Measurements from ENCODE around the gene RALGAPA2. TPM values are rescaled to one million over a fixed set of nuclear protein-coding genes. Genes with fewer than 3 reads are reported as not detected.

RALGAPA2 gene
- polyA plus RNA-seq, 1 of the 3 experiments (the other 2 are of a cell fraction) = 1.0 TPM

- CTCF ChIA-PET = interaction anchor here (1.5 kb wide), 1 partner anchor 252 kb away, joined by 3 read pairs; no protein-coding TSS in a partner anchor
- no peak overlapping the region for H2AFZ ChIP-seq (ENCODE audit: low read depth)
These were observed 222.6 kb downstream of the RALGAPA2 start for GRCh38 chr20:20489648-20490341.

GRCh38 chr20:20489054-20489453 lies 223.4 kb downstream of the RALGAPA2 start:
- no peak for DNase-seq

More at GRCh38 chr20:20489648-20490341, 222.6 kb downstream of the RALGAPA2 start:
- H3F3A ChIP-seq (replicated peaks; ENCODE audit: insufficient read depth) = no peaks in the 10 kb centered on the region
- peaks cover 0 to 17% of the 10 kb centered on the region in 2 experiments; a peak in 2 of 4 replicates for H3K4me1 ChIP-seq (ENCODE audit: control insufficient read depth in 1 of 2, insufficient read depth in 2 of 2, low read depth in 1 of 2, low read length in 1 of 2)
- no peak overlapping the region for H3K4me2 ChIP-seq
- H3K9ac ChIP-seq = no peak overlapping the region
- no peaks in the 10 kb centered on the region for H3K9me3 ChIP-seq
- no peak for DNase-seq
- no peaks in the 10 kb centered on the region for H4K20me1 ChIP-seq (ENCODE audit: insufficient read depth)
- H3K79me2 ChIP-seq (ENCODE audit: insufficient read depth) = no peaks in the 10 kb centered on the region
- no peaks in the 10 kb centered on the region for H3K27me3 ChIP-seq (ENCODE audit: insufficient read depth)
- WGBS (ENCODE audit: low lambda C conversion rate) = 88% methylated on average over 6 of the region's 6 CpGs
- peaks cover 0 to 1% of the 10 kb centered on the region in 2 experiments for H3K36me3 ChIP-seq (replicated peaks in 1 of 2; ENCODE audit: control insufficient read depth in 1 of 2, insufficient read depth in 2 of 2, low read length in 1 of 2)
- H3K4me3 ChIP-seq (ENCODE audit: low read depth in 2 of 2, low read length in 1 of 2) = no peak overlapping the region
- no peaks in the 10 kb centered on the region for H3K9me2 ChIP-seq
- TF ChIP-seq TCF12 (IDR thresholded peaks at IDR 0.05) (no peak), GATA2 (CRISPR knock-in tag; IDR thresholded peaks at IDR 0.05) (no peak), RXRA (IDR thresholded peaks at IDR 0.05; ENCODE audit: borderline replicate concordance, low read depth) (no peak), POLR2AphosphoS5 (IDR thresholded peaks at IDR 0.05; ENCODE audit: low read depth, low read length) (no peak), REST (IDR thresholded peaks at IDR 0.05; ENCODE audit: low read depth, low read length) (no peak), EZH2phosphoT487 (IDR thresholded peaks at IDR 0.05; ENCODE audit: borderline replicate concordance, low read depth) (no peak), MEF2A (IDR thresholded peaks at IDR 0.05; ENCODE audit: borderline replicate concordance, low read depth) (no peak)
- POLR2A ChIA-PET = no interaction called here
- H3K27ac ChIP-seq (ENCODE audit: low read depth in 2 of 2, low read length in 1 of 2) = no peak overlapping the region

More at GRCh38 chr20:20489054-20489453, 223.4 kb downstream of the RALGAPA2 start:
- Histone ChIP-seq H2AFZ (ENCODE audit: low read depth) (no peak overlapping the region), H3K36me3 (replicated peaks in 1 of 2; ENCODE audit: control insufficient read depth in 1 of 2, insufficient read depth in 2 of 2, low read length in 1 of 2) (no peaks in the 10 kb centered on the region), H3K4me2 (no peak overlapping the region), H3K4me1 (ENCODE audit: control insufficient read depth in 1 of 2, insufficient read depth in 2 of 2, low read depth in 1 of 2, low read length in 1 of 2) (peaks cover 0 to 17% of the 10 kb centered on the region in 2 experiments; a peak in 2 of 4 replicates), H3K27me3 (ENCODE audit: insufficient read depth) (no peaks in the 10 kb centered on the region), H3K27ac (ENCODE audit: low read depth in 2 of 2, low read length in 1 of 2) (no peak overlapping the region), H3K9ac (no peak overlapping the region), H3K79me2 (ENCODE audit: insufficient read depth) (no peaks in the 10 kb centered on the region), H4K20me1 (ENCODE audit: insufficient read depth) (no peaks in the 10 kb centered on the region), H3F3A (replicated peaks; ENCODE audit: insufficient read depth) (no peaks in the 10 kb centered on the region), H3K9me2 (no peaks in the 10 kb centered on the region), H3K4me3 (ENCODE audit: low read depth in 2 of 2, low read length in 1 of 2) (no peak overlapping the region), H3K9me3 (no peaks in the 10 kb centered on the region)
- ChIA-PET POLR2A (no interaction called here), CTCF (interaction anchor here (1.0 kb wide), 1 partner anchor 26 kb away, joined by 3 read pairs; no protein-coding TSS in a partner anchor)
- TF ChIP-seq YY1 (IDR thresholded peaks at IDR 0.05; ENCODE audit: low read depth) (no peak), MEF2A (IDR thresholded peaks at IDR 0.05; ENCODE audit: borderline replicate concordance, low read depth) (no peak), RFX5 (IDR thresholded peaks at IDR 0.05; ENCODE audit: low read length) (no peak), TEAD4 (IDR thresholded peaks at IDR 0.05; ENCODE audit: borderline replicate concordance, insufficient read depth) (no peak), NRF1 (IDR thresholded peaks at IDR 0.05; ENCODE audit: low read depth, low read length) (no peak), EZH2phosphoT487 (IDR thresholded peaks at IDR 0.05; ENCODE audit: borderline replicate concordance, low read depth) (no peak), TAF1 (IDR thresholded peaks at IDR 0.05; ENCODE audit: borderline replicate concordance, low read depth, low read length) (no peak), CTCF (IDR thresholded peaks at IDR 0.05) (no peak)
- 87% methylated on average over 5 of the region's 5 CpGs for WGBS (ENCODE audit: low lambda C conversion rate)
